Right atrium auricular region (tissue), 2 donors: Measurements from ENCODE around the gene SPRING1. TPM values are rescaled to one million over a fixed set of nuclear protein-coding genes. Genes with fewer than 3 reads are reported as not detected.

ENCODE experiments used
- DNase-seq: peaks from one replicate; pipeline ENCODE4 v3.0.0-alpha.2; 2019; ENCODE audit warnings: low spot score
- H3K27ac ChIP-seq, 2 donors: fragments of 200-600 bp; sonication (generic); 1 replicate in 1 of 2; 2 replicates in 1 of 2; pipeline ENCODE4 v1.5.1; 2016 to 2019
- H3K27me3 ChIP-seq, 2 donors: fragments of 200-600 bp; sonication (generic); one replicate each; pipeline versions ENCODE4 v1.5.1 to v1.6.0; 2017 to 2019
- H3K36me3 ChIP-seq: fragments of 200-600 bp; sonication (generic); one replicate; pipeline ENCODE4 v1.5.1; 2016
- H3K4me1 ChIP-seq, 2 donors: fragments of 200-600 bp; sonication (generic); one replicate each; pipeline versions ENCODE4 v1.5.1 to v1.6.0; 2017 to 2019
- H3K4me3 ChIP-seq, 2 donors: fragments of 200-600 bp; sonication (generic); 1 replicate in 1 of 2; 2 replicates in 1 of 2; pipeline ENCODE4 v1.5.1; 2017 to 2019; ENCODE audit warnings: mild to moderate bottlenecking in 1 of 2, moderate library complexity in 1 of 2
- H3K9me3 ChIP-seq, 2 donors: fragments of 200-600 bp; sonication (generic); one replicate each; pipeline ENCODE4 v1.5.1; 2019
- CTCF ChIP-seq, 2 donors: fragments of 200-600 bp; sonication (generic); IDR thresholded peaks; one replicate each; pipeline ENCODE4 v1.5.1; 2019; ENCODE audit warnings: antibody characterized with exemption in 2 of 2
- total RNA-seq, 2 donors: library from RNA; depleted of rRNA; stranded (reverse); fragments of >200 nt; gene quantifications; one replicate each; pipeline ENCODE4 v1.1.0, GENCODE V29; 2016

SPRING1 gene
- total RNA-seq, 2 donors from 2014 or later = 9.4 to 12.0 TPM

- no peak overlapping the region for H3K4me3 ChIP-seq
- no peaks in the 10 kb centered on the region for H3K9me3 ChIP-seq
- no peaks in the 10 kb centered on the region for H3K36me3 ChIP-seq
- no peak for DNase-seq
- no peaks in the 10 kb centered on the region for H3K27me3 ChIP-seq
- no peak overlapping the region for H3K27ac ChIP-seq
- no peaks in the 10 kb centered on the region for H3K4me1 ChIP-seq
- TF ChIP-seq CTCF (IDR thresholded peaks at IDR 0.05) = no peak
These were observed 39.4 kb upstream of the SPRING1 start for GRCh38 chr12:116777245-116777644.

- Histone ChIP-seq H3K4me3 (no peak overlapping the region), H3K27me3 (no peaks in the 10 kb centered on the region), H3K27ac (no peak overlapping the region), H3K9me3 (no peaks in the 10 kb centered on the region), H3K4me1 (no peaks in the 10 kb centered on the region), H3K36me3 (no peaks in the 10 kb centered on the region)
- no peak for DNase-seq
- no peak for TF ChIP-seq CTCF (IDR thresholded peaks at IDR 0.05)
These were observed 36.2 kb upstream of the SPRING1 start for GRCh38 chr12:116774020-116774419.

GRCh38 chr12:116773276-116773731 is 35.4 kb upstream of the SPRING1 start:
- no peak overlapping the region for H3K27ac ChIP-seq

GRCh38 chr12:116771651-116772050 is 33.8 kb upstream of the SPRING1 start:
- no peak overlapping the region for H3K27ac ChIP-seq
- DNase-seq = no peak
- no peaks in the 10 kb centered on the region for H3K9me3 ChIP-seq
- no peaks in the 10 kb centered on the region for H3K4me1 ChIP-seq
- H3K27me3 ChIP-seq = no peaks in the 10 kb centered on the region
- H3K36me3 ChIP-seq = no peaks in the 10 kb centered on the region
- no peak for TF ChIP-seq CTCF (IDR thresholded peaks at IDR 0.05)
- no peak overlapping the region for H3K4me3 ChIP-seq

More at GRCh38 chr12:116773276-116773731, 35.4 kb upstream of the SPRING1 start:
- no peaks in the 10 kb centered on the region for H3K36me3 ChIP-seq
- H3K9me3 ChIP-seq = no peaks in the 10 kb centered on the region
- peak in 1 of 2 donors; percentile 26 for TF ChIP-seq CTCF (IDR thresholded peaks at IDR 0.05)
- H3K4me1 ChIP-seq = no peaks in the 10 kb centered on the region
- no peak for DNase-seq
- no peaks in the 10 kb centered on the region for H3K27me3 ChIP-seq
- no peak overlapping the region for H3K4me3 ChIP-seq

GRCh38 chr12:116766746-116767145 is 28.9 kb upstream of the SPRING1 start:
- Histone ChIP-seq H3K27me3 (no peaks in the 10 kb centered on the region), H3K9me3 (no peaks in the 10 kb centered on the region), H3K36me3 (no peaks in the 10 kb centered on the region), H3K27ac (no peak overlapping the region), H3K4me3 (no peak overlapping the region), H3K4me1 (no peaks in the 10 kb centered on the region)
- DNase-seq = no peak
- TF ChIP-seq CTCF (IDR thresholded peaks at IDR 0.05) = no peak

GRCh38 chr12:116766285-116766684 is 28.4 kb upstream of the SPRING1 start:
- Histone ChIP-seq H3K4me3 (no peak overlapping the region), H3K36me3 (no peaks in the 10 kb centered on the region), H3K9me3 (no peaks in the 10 kb centered on the region), H3K27me3 (no peaks in the 10 kb centered on the region), H3K4me1 (no peaks in the 10 kb centered on the region), H3K27ac (no peak overlapping the region)
- no peak for TF ChIP-seq CTCF (IDR thresholded peaks at IDR 0.05)
- no peak for DNase-seq
